IPS DF 19.7 (cell line): ENCODE results near the gene C6orf141.

Source experiments
- DNase-seq: peaks from one replicate; pipeline ENCODE4 v3.0.0-alpha.2; 2013; ENCODE audit warnings: low read depth, low spot score

The C6orf141 gene

GRCh38 chr6:49539102-49539501 lies 11.4 kb upstream of the C6orf141 start:
- DNase-seq, result no peak

- DNase-seq, result no peak
Measured at GRCh38 chr6:49540614-49541013, 9.9 kb upstream of the C6orf141 start.

- DNase-seq, result no peak
Measured at GRCh38 chr6:49541210-49541724, 9.2 kb upstream of the C6orf141 start.

GRCh38 chr6:49541936-49542335 lies 8.5 kb upstream of the C6orf141 start:
- no peak for DNase-seq

- DNase-seq, result no peak
Measured at GRCh38 chr6:49543087-49543858, 7.2 kb upstream of the C6orf141 start.

GRCh38 chr6:49546331-49546730 lies 4.1 kb upstream of the C6orf141 start:
- DNase-seq, result no peak

- no peak for DNase-seq
Measured at GRCh38 chr6:49548613-49549304, 1.7 kb upstream of the C6orf141 start.

- no peak for DNase-seq
Measured at GRCh38 chr6:49549691-49550491, 577 bp upstream of the C6orf141 start.

- no peak for DNase-seq
Measured at GRCh38 chr6:49551078-49551865, 804 bp downstream of the C6orf141 start.

GRCh38 chr6:49551866-49552129 lies 1.3 kb downstream of the C6orf141 start:
- no peak for DNase-seq

GRCh38 chr6:49552596-49552995 lies 2.1 kb downstream of the C6orf141 start:
- DNase-seq, result no peak

- no peak for DNase-seq
Measured at GRCh38 chr6:49553384-49553783, 2.9 kb downstream of the C6orf141 start.

GRCh38 chr6:49555951-49556350 lies 5.5 kb downstream of the C6orf141 start:
- no peak for DNase-seq

GRCh38 chr6:49556429-49556837 lies 6.0 kb downstream of the C6orf141 start:
- no peak for DNase-seq

- DNase-seq, result no peak
Measured at GRCh38 chr6:49557177-49557576, 6.7 kb downstream of the C6orf141 start.

GRCh38 chr6:49558238-49558637 lies 7.8 kb downstream of the C6orf141 start:
- DNase-seq, result no peak

- DNase-seq, result no peak
Measured at GRCh38 chr6:49563006-49563886, 12.8 kb downstream of the C6orf141 start.

GRCh38 chr6:49564552-49564951 lies 14.1 kb downstream of the C6orf141 start:
- DNase-seq, result no peak

- no peak for DNase-seq
Measured at GRCh38 chr6:49565261-49565660, 14.8 kb downstream of the C6orf141 start.

GRCh38 chr6:49565855-49566254 lies 15.4 kb downstream of the C6orf141 start:
- no peak for DNase-seq
